GM12865 (cell line): ENCODE results near the gene MUC6.

Experiments used
- DNase-seq: peaks from one replicate; pipeline ENCODE4 v3.0.0; 2010; ENCODE audit warnings: low read depth
- H3K4me3 ChIP-seq: 2 replicates; pipeline ENCODE4 v1.5.1; 2011; ENCODE audit warnings: mild to moderate bottlenecking, low read depth, low read length, control low read depth
- CTCF ChIP-seq: IDR thresholded peaks from 2 replicates; pipeline ENCODE4 v1.5.1; 2011; ENCODE audit warnings: low read length, control low read depth, low read depth, inconsistent platforms; ENCODE audit not compliant: insufficient read depth; ENCODE audit errors: missing control alignments

Gene MUC6

GRCh38 chr11:999009-999408, 37.5 kb downstream of the MUC6 start:
- no peak for TF ChIP-seq CTCF
- DNase-seq: no peak
- H3K4me3 ChIP-seq: no peak overlapping the region

GRCh38 chr11:997907-998306, 38.6 kb downstream of the MUC6 start:
- no peak for DNase-seq
- TF ChIP-seq CTCF: no peak
- H3K4me3 ChIP-seq: no peak overlapping the region

- DNase-seq: peak; percentile 37
- H3K4me3 ChIP-seq: no peak overlapping the region
- TF ChIP-seq CTCF: no peak
Observed at GRCh38 chr11:996681-997080, 39.8 kb downstream of the MUC6 start.

GRCh38 chr11:995752-996420, 40.6 kb downstream of the MUC6 start:
- DNase-seq: peak; percentile 76

GRCh38 chr11:995044-995751, 41.3 kb downstream of the MUC6 start:
- DNase-seq: peak; percentile 35
- H3K4me3 ChIP-seq: no peak overlapping the region
- no peak for TF ChIP-seq CTCF

More at GRCh38 chr11:995752-996420, 40.6 kb downstream of the MUC6 start:
- H3K4me3 ChIP-seq: no peak overlapping the region
- TF ChIP-seq CTCF: no peak

- no peak overlapping the region for H3K4me3 ChIP-seq
- DNase-seq: no peak
- TF ChIP-seq CTCF: no peak
Observed at GRCh38 chr11:993632-994167, 42.8 kb downstream of the MUC6 start.
